ENCODE measurements around the gene HCRT.

Gene HCRT

DNA sequence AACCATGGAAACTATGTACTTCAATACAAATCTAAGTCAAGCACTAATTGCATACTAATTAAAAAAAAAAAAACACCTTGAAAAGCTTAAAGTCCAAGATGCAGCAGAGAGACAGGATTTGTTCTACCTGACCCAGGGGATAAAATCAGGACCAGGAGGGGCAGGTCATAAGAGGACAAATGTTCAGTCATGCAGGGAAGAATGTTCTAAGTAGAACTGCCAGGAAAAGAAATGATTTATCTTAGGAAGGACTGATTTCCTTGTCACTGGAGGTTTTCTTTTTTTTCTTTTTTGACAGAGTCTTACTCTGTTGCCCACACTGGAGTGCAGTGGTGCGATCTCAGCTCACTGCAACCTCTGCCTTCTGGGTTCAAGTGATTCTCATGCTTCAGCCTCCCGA, 18.1 kb upstream of the HCRT start:
- TF ChIP-seq, protein P1, sequence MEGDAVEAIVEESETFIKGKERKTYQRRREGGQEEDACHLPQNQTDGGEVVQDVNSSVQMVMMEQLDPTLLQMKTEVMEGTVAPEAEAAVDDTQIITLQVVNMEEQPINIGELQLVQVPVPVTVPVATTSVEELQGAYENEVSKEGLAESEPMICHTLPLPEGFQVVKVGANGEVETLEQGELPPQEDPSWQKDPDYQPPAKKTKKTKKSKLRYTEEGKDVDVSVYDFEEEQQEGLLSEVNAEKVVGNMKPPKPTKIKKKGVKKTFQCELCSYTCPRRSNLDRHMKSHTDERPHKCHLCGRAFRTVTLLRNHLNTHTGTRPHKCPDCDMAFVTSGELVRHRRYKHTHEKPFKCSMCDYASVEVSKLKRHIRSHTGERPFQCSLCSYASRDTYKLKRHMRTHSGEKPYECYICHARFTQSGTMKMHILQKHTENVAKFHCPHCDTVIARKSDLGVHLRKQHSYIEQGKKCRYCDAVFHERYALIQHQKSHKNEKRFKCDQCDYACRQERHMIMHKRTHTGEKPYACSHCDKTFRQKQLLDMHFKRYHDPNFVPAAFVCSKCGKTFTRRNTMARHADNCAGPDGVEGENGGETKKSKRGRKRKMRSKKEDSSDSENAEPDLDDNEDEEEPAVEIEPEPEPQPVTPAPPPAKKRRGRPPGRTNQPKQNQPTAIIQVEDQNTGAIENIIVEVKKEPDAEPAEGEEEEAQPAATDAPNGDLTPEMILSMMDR (IDR thresholded peaks at IDR 0.05; ENCODE audit: low read depth, low read length, missing control alignments) = no peak
- H3K4me3 ChIP-seq (ENCODE audit: low read depth, low read length) = no peak overlapping the region
- in situ Hi-C loops (cut with HindIII; ENCODE audit: low sequenced_read_pairs) = no loop called here
- no peak for DNase-seq (ENCODE audit: low read depth)

DNA sequence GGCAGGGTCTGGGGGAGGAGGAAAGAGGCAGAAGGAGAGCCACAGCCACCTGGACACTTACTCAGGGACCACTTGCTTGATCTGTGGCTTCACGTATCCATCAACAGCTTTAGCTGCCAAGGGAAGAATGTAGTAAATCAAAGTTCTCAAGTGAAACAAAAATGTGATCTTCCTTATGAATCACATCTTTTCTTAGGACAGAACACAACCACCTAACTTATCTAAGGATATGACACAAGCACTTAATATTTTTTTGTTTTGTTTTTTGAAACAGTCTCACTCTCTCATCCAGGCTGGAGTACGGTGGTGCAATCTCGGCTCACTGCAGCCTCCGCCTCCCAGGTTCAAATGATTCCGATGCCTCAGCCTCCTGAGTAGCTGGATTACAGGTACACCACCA, 17.4 kb upstream of the HCRT start:
- no peak for DNase-seq (ENCODE audit: low read depth)
- TF ChIP-seq, protein P1 (IDR thresholded peaks at IDR 0.05; ENCODE audit: low read depth, low read length, missing control alignments) = no peak
- H3K4me3 ChIP-seq (ENCODE audit: low read depth, low read length) = no peak overlapping the region
- in situ Hi-C loops (cut with HindIII; ENCODE audit: low sequenced_read_pairs) = no loop called here

DNA sequence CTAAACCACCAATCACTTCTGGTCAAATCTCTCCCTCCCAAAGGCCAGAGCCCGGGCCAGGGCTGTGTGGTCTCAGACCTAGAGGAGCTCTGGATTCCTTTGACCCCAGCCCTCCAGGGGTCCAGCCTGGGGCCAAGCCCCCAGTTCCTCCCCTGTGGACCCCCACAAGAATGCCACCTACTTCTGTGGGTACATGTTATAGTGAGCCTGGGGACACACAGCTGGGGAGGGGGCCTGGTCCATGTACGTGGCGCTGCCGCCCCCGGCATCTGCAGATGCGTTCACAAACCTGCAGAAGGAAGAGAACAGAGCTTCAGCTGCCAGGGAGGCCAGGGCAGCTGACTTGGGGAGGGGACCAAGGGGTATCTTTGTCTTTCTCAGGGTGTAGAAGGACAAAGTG, 16.9 kb upstream of the HCRT start:
- TF ChIP-seq, protein P1 (IDR thresholded peaks at IDR 0.05; ENCODE audit: low read depth, low read length, missing control alignments) = no peak
- in situ Hi-C loops (cut with HindIII; ENCODE audit: low sequenced_read_pairs) = no loop called here
- H3K4me3 ChIP-seq (ENCODE audit: low read depth, low read length) = no peak overlapping the region
- no peak for DNase-seq (ENCODE audit: low read depth)

DNA sequence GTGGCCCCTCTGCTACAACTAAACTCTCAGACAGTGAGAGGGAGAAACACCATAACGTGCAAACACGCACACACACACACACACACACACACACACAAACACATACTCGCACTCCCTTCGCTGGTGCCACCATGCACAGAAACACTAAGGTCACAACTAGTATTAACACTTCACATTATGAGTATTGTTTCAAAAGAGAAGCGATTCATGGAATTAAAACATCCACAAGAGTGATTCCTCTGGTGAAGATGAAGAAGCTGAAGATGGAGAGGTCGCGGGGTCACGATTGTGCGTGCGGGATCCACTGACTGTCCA, 16.2 kb upstream of the HCRT start:
- DNase-seq (ENCODE audit: low read depth) = no peak
- no peak overlapping the region for H3K4me3 ChIP-seq (ENCODE audit: low read depth, low read length)
- TF ChIP-seq, protein P1 (IDR thresholded peaks at IDR 0.05; ENCODE audit: low read depth, low read length, missing control alignments) = no peak
- in situ Hi-C loops (cut with HindIII; ENCODE audit: low sequenced_read_pairs) = no loop called here

DNA sequence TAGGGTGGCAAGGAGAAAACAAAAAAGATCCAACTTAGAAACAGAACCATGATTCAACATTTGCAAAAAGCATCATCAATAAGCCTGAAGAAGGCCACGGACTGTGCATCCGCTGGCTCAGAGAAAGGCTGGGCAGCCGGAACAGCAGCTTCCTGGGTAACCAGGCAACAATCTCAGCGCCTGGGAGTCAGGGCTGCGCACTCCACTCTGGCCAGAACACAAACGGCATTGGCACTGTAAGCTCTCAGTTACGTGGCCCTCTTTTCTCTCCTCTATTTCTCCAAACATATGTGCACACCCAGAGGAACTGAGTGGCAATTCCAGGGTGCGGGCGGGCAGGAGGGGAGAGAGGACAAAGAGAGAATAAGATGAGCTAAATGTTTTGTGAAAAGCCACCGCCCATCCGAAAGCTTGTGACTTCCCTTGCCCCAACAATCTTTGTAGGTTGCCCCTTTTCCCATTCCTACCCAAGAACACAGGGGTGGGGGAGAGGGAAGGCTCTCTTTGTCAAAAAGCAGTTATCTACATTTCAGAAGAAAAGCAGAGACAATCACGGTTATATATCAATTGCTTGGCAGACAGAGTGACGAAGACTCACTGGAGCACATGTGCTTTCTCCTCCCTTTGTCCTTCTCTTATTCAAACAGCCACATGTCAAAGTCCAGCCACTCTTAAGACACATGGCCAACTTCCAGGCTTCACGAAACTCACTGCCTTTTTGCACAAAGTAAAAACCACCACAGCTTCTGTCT, 15.6 kb upstream of the HCRT start:
- DNase-seq (ENCODE audit: low read depth) = no peak
- no peak overlapping the region for H3K4me3 ChIP-seq (ENCODE audit: low read depth, low read length)
- TF ChIP-seq, protein P1 (IDR thresholded peaks at IDR 0.05; ENCODE audit: low read depth, low read length, missing control alignments) = no peak
- in situ Hi-C loops (cut with HindIII; ENCODE audit: low sequenced_read_pairs) = no loop called here

DNA sequence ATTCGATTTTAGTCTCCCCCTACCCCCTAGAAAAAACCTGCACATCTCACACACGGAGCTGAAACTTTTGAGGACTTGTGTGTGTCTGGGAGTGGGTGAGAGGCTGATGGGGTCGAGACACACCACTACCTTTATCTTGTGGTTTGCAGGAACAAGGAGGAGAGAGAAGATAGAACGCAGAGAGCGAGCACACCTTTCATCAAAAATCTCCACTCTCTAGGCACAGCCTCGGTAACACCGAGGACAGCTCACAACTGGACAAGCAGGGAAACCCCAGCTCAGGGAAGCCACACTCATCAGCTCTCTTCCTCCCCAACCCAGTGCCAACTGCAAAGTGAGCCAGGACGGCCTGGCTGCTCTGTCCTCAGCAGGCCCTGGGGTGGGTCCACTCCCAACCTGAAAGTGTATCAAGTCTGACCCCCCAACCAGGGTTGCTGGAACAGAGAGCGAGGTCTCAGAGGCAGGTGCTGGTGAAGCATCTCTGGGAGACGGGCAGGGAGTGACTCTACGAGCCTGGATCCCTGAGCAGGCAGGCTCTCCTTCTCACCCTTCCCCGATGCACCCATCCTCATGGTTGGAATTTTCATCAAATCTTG, 14.3 kb upstream of the HCRT start:
- no peak for DNase-seq (ENCODE audit: low read depth)
- in situ Hi-C loops (cut with HindIII; ENCODE audit: low sequenced_read_pairs) = no loop called here
- TF ChIP-seq, protein P1 (IDR thresholded peaks at IDR 0.05; ENCODE audit: low read depth, low read length, missing control alignments) = no peak
- H3K4me3 ChIP-seq (ENCODE audit: low read depth, low read length) = no peak overlapping the region

Data from astrocyte of the cerebellum (primary cell).